Bone marrow (tissue), 2 donors: ENCODE data around the gene TCEAL4.

Experiments used
- DNase-seq, 2 donors: peaks; one replicate each; lab custom pipeline; 2025; lab: John Stamatoyannopoulos, UW

TCEAL4 gene

DNA sequence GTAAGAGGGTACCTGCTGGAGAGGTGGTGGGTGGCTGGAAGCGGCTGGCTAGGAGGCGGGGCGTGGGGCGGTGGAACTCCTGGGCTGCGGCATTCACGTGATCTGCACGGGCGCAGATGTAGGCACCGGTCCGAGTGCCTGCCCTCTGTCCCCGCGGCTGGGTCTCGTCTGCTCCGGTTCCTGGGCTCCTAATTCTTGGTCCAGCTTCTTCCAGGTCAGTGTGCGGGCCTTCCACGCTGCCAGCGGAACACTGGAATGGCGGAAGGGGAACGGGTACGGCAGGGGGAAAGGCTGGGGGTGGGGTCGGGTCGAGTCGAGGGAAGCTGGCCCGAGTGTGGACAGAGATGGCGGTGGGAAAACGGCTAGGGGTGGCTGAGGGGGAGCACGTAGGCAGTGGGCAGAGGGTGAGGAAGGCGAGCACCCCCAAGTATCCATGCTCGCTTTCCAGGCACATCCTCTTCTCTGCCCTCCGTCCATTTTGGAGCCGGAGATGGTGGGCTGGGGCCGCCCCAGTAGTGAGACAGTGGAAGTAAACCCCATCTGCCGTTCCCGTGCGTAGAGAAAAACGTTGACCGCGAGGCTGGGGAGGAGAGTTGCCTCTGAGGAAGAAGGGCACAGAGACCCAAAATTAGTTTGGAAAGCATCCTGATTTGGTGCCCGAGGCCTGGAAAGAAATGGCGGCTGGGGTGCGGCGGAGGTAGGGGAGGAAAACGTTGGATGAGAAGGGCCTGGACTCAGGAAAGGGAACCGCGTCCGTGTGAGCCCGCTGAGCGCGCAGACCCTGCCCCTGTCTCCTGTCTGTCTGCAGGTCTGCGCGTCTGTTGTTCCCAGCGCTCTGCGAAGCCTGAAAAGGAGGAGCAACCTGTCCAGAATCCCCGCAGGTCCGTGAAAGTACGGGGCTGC, at the start of gene TCEAL4:
TSS of gene TCEAL4 (plus strand) at position 105 of the 903 bp plus-strand sequence. CDS start 1,161 bp downstream, outside the sequence.
- DNase-seq: peak in 1 of 2 donors; percentile 2

DNA sequence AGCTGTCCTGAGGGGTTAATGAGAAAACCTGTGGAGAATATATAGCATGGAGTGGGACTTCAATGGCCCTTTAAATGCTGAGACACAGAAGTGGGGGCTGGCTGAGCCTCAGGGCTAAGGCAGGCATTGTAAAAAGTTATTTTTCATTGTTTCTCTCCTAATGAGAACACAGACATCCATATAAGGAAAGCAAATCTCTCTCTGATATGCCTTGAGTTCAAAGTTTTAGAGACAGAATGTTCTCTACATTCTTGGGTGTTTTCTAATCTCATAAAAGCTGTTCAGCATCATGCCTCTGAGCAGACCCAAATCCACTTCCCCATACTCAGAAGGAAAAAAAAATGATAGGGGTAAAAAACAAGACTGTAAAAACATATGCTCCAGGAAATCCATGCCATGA, 49.2 kb upstream of the TCEAL4 start:
- DNase-seq: no peak

DNA sequence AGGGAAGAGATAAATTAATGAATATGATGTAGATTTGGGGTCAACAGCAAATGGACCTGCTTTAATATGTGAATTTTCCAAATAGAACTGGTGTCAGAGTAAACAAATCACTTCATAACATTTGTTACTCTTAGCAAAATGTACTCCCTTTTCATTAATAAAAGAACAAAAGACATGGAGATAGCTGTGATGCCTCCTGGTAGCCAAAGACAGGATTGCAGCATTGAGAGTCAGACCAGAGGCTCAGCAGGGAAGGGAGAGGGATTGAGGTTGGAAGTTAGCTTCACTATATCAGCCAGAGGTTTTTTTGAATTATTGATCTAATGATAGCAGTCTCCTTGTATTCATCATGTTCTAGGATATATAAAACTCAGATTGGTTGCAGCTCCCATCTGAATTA, 48.6 kb upstream of the TCEAL4 start:
- DNase-seq: no peak

DNA sequence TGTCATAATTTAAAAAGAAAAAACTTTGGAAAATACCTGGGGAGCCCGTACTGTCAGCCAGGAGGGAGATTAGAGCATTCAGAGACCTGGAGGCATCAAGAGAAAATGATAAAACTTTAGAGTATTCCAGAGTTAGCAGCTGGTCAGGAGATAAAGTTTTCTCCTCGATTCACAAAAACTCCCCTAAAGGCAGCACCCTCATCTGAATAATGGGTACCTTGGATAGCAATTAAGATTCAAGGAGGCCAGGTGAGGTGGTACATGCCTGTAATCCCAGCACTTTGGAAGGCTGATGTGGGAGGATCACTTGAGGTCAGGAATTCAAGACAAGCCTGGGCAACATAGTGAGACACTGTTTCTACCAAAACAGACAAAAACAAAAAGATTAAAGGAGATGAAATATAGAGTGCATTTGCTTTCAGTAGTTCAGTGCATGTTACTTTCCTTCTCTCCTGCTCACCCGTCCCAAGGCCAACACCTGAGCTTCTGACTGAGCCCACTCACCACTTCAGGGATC, 47.4 kb upstream of the TCEAL4 start:
- no peak for DNase-seq

DNA sequence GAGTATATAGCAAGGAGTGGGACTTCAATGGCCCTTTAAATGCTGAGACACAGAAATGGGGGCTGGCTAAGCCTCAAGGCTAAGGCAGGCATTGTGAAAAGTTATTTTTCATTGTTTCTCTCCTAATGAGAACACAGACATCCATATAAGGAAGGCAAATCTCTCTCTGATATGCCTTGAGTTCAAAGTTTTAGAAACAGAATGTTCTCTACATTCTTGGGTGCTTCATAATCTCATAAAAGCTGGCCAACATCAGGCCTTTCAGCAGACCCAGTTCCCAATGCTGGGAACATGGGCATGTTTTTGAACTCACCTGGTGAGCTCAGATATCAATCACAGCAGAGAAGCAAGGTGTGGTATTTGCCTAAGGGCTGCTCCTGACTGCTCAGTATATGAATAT, 46.6 kb upstream of the TCEAL4 start:
- no peak for DNase-seq

DNA sequence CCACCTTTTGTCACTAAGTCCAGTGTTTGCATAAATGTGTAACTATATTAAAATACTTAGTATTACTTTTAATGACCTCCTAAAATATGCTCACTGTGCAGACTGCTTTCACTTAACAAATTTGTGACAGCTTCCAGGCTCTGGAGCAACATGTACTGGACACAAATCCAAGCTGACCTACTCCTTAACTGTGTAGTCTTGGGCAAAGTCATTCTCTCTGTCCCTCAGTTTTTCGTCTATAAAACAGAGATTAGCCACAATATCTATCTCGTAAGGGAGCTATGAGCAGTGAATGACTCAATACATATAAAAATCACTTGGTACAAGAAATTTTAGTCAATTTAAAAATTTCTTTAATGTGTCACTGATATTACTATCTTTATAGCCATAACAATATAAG, 45.6 kb upstream of the TCEAL4 start:
- no peak for DNase-seq

DNA sequence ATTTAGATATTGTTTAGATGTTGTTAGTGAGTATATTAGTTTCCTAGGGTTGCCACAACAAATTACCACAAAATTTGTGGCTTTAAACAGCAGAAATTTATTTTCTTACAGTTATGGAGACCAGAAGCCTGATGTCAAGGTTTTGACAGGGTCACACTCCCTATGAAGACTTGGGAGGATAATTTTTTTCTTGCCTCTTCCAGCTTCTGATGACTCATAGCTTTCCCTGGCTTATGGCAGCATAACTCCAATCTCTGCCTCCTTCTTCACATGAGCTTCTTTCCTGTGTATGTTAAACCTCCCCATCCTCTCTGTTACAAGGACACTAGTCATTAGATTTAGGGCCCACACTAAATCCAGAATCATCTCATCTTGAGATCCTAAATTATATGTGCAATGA, 45.2 kb upstream of the TCEAL4 start:
- no peak for DNase-seq

DNA sequence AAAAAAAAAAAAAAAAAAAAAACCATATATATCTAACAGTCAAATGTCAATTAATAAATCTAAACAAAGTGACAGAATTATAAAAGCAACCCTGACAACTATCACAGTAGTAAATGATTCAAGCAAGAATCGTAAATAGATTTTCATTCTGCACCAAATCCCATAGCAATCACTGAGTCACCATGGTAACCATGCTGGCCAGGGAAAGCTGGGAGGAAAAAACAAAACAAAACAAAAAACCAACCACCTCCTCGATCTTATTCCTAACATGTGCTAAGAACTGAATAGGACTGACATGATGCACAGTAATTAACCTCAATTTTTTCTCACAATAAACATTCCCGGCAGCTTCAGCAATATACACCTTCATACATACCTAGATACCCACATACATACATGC, 35.4 kb upstream of the TCEAL4 start:
- DNase-seq: no peak

DNA sequence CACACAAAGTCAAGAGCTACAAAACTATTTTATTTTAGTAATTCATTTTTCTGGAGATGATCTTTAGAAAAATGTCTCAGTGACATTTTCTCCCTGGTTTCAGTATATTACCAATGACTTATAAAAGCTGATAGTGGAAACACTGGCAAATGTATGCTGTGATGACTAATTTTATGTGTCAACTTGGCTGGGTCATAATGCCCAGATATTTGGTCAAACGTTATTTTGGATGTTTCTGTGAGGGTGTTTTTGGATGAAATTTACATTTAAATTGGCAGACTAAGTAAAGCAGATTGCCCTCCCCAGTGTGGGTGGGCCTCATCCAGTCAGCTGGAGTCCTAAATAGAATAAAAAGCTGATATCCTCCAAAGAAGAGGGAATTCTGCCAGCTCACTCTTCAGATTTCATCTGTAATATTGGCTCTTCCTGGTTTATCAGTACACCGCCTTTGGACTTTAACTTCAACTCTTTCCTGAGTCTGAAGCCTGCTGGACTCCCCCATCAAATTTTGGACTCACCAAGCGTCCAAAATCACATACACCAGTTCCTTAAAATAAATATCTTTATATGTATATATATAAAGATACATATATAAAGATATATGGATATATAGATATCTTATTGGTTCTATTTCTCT, 34.8 kb upstream of the TCEAL4 start:
- DNase-seq: no peak

DNA sequence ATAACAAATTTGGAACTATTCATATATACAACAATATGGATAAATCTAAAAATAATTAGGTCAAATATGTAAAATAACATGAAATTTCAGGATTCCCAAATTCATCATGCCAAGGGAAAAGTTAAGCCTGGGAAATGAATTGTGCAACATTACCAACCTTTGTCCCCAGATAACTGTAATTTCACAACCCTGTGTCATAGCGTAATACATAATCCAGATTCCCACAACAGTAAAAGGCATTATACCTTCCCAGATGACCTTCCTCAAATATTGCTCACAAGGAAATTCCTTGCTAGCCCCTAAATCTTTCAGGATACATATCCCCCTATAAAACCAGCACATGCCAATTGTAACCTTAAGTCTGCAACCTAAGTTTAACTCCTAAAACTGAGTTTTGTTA, 33.1 kb upstream of the TCEAL4 start:
- no peak for DNase-seq

DNA sequence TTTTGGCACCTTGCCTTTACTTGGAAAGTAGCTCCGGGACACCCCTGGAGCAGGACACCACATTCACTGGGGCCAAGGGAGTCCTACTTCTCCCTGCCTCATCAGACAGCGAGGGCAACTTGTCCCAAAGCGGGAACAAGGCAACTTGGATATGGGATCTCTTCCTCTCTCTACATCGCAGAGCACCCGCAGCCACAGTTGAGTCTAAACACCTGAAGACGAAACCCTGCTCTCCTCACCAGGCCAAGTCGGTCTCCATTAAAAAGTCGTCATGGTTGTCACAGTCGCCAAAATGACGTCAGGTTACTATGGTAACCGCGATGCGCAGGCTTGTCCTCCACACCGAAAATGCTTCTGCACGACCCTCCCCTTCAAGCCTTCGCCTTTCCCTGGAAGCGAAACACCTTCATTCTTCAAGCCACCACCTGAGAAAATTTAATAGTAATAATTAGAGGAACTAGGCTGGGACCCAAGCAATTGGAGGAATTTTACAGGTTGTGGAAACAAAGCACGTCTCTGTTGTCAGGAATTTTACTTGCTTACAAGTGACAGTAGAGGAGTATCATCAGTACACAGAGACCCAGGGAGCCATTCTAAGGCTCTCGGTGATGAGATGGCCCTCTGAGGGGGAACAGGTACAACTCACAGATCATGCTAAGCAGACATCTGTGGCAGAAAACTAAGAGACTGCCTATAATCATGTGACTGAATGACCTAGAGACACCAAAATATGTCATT, 30.5 kb upstream of the TCEAL4 start:
- DNase-seq: peak in 1 of 2 donors; percentile 2

DNA sequence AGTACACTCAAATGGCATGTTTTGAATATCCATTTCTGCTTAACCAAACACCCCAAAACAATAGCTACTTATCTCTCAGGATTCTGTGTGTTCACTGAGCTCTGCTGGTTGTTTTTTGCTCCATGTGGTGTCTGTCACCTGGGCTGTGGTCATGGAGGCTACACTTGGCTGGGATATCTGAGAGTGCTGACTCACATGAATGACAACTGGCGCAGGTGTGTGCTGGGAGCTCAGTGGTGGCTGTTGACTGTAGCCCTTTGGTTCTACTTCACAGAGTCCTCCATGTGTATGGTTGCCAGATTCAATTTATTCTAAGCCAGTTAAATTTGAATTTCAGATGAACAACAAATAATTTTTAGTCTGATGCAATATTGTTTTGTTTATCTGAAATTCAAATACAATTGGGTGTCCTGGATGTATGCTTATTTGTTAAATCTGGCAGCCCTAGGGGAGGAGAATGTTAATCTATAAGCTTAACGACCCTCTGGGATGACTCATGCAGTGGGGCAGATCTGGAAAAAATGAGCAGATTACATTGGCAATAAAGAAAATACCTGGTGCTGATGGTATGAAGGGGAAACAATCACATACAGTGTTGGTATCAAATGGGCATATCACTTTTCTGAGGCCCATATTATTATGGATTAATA, 28.2 kb upstream of the TCEAL4 start:
- no peak for DNase-seq

DNA sequence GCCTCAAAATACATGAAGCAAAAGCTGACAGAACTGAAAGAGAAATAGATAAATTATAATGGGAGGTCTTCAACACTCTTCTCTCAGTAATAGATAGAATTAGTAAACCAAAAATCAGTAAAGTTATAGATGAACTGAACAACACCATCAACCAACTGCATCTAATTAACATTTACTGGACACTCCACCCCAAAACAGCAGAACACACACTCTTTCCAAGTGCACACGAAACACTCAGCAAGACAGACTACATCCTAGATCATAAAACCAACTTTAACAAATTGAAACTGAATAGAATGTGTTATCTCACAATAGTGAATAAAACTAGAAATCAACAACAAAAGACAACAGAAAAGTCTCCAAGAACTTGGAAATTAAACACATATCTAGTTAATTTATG, 25.1 kb upstream of the TCEAL4 start:
- no peak for DNase-seq

DNA sequence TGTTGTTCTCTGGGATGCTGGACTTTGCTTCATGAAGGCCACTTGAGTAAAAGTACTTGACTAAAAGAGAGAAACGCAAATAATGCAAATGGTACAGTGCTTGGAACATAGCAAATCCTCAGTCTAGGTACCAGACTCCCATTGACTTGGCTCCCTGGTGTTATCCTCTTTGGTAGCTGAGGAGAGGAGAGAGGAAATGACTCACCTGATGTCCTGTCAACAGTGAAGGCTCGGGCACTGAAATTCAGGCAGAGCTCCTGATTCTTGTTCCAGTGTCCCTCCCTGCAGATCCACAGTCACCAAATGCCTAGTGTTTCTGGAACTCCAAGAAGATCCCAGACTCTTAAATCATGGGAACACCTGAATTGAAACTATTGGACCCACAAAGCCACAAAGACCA, 22.5 kb upstream of the TCEAL4 start:
- DNase-seq: no peak

DNA sequence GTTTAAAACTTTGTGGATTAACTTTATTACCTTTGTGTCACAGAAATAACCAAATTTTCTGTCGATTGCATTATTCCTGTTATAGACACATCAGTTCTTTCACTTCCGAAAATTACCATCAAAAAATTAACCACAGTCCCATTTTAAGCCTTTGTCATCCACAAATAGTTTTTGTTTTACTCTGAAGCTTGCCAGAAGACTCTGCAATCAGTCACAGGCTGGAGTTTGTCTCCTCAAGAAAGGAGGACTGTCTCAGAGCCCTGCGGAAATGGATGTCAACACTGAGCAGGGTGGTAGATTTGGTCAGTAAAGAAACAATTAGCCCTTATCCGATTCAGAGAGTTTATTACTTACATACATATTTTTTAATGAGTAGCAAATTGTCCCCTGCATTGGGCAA, 20.1 kb upstream of the TCEAL4 start:
- no peak for DNase-seq

DNA sequence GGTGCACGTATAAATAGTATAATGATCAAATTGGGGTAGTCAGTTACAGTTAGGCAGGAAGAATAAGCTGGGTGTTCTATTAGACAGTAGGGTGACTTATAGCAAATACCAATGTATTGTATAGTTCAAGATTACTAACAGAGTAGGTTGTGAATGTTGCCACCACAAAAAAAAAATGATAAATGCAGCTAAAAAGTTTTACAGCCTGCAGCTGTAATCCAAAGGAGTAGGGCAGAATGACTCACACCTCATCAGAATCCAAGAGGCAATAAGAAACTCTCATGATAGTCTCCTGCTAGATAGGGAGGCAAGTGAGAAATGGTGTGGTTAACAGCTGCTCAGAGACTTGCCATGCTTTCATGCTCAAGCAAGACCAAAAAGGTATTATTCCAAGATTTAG, 19.6 kb upstream of the TCEAL4 start:
- DNase-seq: no peak

DNA sequence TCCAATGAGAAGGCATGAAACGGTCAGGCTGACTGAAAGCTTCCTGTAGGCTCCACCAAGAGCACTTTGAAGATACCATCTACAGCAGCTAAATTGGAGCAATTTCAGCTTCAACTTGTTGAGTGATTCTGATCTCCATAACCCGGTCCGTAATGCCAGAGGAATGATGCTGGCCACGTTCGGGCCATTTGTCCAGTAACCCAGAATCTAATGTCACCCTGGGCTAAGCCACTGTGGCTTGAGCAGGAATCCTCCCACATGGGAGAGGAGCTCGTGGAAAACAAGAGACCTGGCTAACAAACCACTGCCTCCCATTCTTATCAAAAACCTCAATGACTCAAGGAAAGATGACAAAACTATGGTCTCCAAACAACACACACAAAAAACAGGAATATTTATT, 14.2 kb upstream of the TCEAL4 start:
- DNase-seq: no peak

DNA sequence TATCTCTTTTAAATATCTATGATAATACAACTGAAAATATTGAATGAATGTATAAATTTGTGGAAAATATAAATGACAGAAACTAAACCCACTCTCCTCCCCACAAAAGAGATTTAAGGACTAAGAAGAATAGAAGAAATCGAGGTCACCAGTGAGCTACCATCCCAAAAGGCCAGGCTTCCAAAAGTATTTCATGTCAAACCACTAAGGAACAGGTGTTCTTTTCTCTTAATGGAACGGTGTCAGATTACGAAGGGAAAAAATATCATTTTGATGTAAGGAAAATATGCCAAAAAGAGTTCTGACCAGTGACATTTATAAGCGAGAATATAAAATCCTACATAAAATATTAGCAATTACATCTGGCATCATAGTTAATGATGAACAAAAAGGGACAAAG, 13.6 kb upstream of the TCEAL4 start:
- no peak for DNase-seq

DNA sequence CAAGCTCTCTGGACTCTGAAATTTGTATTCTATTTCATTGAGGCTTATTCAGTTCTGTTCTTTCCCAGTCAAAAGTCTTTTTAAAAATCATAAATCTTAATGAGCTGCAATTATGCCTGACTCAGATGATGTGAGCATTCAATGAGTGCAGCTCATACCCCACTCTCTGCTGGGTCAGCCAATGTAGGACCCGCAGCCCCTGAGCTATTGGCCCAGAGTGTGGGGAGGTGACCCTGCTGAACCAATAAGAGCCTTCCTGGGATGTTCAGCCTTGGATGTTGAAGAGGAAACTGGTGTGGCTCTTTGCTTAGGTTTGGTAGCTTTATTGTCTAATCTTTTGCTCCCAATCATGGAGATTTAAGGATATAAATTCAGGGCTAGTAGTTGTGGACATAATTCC, 12.1 kb upstream of the TCEAL4 start:
- no peak for DNase-seq

DNA sequence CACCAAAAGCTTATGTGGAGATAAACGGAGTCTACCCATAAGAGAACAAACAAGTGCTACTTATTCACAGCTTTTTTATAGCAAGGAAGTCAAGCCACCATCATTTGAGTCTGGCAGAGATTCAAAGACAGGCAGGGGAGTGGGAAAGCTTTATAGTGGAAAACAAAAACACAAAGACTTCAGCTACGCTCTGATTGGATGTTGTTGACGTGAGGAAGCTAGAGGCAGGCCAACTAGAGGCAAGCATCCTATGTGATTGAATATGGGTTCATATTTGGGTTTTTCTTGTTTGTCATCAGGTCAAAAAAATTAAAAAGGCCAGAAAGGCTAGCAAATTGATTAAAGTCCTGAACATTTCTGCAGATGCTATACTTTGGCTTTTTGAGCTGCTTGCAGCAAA, 719 bp upstream of the TCEAL4 start:
- no peak for DNase-seq

DNA sequence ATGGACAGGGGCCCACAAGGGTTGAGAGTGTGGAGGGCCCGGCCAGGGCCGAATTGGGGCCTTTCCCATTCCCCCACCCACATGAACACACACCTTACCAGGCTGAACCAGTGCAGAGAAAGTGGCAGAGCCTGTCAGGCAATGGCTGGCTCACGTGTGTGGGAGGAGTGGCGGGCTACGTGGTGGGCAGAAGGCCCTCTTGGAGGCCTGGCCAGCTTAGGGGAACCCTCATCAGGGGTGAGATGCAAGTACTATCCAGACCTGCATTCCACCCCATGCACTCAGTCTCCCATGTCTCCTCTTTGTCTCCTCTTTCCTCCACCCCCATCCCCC, 965 bp downstream of the TCEAL4 start:
- no peak for DNase-seq

DNA sequence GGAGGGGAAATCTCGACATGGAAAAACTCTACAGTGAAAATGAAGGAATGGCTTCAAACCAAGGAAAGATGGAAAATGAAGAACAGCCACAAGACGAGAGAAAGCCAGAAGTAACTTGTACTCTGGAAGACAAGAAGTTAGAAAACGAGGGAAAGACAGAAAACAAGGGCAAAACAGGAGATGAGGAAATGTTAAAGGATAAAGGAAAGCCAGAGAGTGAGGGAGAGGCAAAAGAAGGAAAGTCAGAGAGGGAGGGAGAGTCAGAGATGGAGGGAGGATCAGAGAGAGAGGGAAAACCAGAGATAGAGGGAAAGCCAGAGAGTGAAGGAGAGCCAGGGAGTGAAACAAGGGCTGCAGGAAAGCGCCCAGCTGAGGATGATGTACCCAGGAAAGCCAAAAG, 1.3 kb downstream of the TCEAL4 start:
- DNase-seq: no peak
